Measurements from ENCODE around the gene INPP4A. TPM values are rescaled to one million over a fixed set of nuclear protein-coding genes. Genes with fewer than 3 reads are reported as not detected.

The INPP4A gene
- total and polyA plus RNA-seq, 7 donors, result 1.8 to 49.9 (median 30.4) TPM

GRCh38 chr2:98473995-98474780 is 29.5 kb downstream of the INPP4A start:
- Histone ChIP-seq H3K27me3 (no peaks in the 10 kb centered on the region), H3K9me3 (no peaks in the 10 kb centered on the region), H3K36me3 (no peaks in the 10 kb centered on the region), H3K27ac (no peak overlapping the region), H3K4me3 (no peak overlapping the region), H3K4me1 (peaks cover 0 to 88% (median 68%) of the 10 kb centered on the region in 4 donors)
- peak; percentile 58 for DNase-seq
- TF ChIP-seq EP300 (IDR thresholded peaks at IDR 0.05), result no peak
- TF ChIP-seq POLR2AphosphoS5 (IDR thresholded peaks at IDR 0.05), result no peak
- TF ChIP-seq POLR2A (IDR thresholded peaks at IDR 0.05), result no peak
- TF ChIP-seq, protein P1, sequence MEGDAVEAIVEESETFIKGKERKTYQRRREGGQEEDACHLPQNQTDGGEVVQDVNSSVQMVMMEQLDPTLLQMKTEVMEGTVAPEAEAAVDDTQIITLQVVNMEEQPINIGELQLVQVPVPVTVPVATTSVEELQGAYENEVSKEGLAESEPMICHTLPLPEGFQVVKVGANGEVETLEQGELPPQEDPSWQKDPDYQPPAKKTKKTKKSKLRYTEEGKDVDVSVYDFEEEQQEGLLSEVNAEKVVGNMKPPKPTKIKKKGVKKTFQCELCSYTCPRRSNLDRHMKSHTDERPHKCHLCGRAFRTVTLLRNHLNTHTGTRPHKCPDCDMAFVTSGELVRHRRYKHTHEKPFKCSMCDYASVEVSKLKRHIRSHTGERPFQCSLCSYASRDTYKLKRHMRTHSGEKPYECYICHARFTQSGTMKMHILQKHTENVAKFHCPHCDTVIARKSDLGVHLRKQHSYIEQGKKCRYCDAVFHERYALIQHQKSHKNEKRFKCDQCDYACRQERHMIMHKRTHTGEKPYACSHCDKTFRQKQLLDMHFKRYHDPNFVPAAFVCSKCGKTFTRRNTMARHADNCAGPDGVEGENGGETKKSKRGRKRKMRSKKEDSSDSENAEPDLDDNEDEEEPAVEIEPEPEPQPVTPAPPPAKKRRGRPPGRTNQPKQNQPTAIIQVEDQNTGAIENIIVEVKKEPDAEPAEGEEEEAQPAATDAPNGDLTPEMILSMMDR (IDR thresholded peaks at IDR 0.05), result no peak
- 61 to 67% methylated on average over 10 of the region's 10 CpGs for WGBS, 2 donors
- intact Hi-C loops (cut with DNase I), result no loop called here

DNA sequence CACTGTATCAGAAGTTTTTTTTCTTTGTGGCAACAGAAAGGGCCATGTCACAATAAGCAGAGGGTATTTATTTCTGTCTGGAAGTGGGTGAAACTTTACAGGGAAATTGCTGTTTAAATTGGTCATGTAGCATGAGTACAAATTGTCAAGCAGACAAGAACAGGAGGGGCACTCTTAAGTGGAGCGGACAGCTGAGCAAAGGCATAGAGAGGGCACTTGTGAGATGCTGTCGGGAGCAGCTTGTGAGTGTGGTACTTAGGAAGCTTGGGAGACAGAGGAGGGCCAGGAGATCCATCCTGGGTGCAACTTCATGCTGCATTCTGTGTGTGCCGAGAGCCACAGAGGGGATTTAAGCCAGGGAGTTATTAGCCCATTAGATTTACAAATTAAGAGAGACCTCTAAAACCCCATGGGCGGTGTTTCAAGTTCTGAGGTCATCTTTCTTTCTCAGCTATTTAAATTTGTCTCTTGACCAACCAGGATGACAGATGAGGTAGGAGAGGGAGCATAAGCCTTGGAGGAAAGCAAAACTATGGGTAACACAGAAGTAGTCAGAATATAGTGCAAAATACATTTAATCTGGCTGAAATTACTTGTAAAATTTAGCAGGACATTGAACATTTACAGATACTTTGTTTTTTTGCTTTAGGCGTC is 30.4 kb downstream of the INPP4A start:
- no peak for TF ChIP-seq EP300 (IDR thresholded peaks at IDR 0.05)
- no peak for TF ChIP-seq POLR2A (IDR thresholded peaks at IDR 0.05)
- TF ChIP-seq POLR2AphosphoS5 (IDR thresholded peaks at IDR 0.05), result no peak
- TF ChIP-seq, protein P1 (IDR thresholded peaks at IDR 0.05), result no peak
- Histone ChIP-seq H3K9me3 (no peaks in the 10 kb centered on the region), H3K4me1 (peaks cover 0 to 92% (median 78%) of the 10 kb centered on the region in 4 donors), H3K36me3 (no peaks in the 10 kb centered on the region), H3K27ac (no peak overlapping the region), H3K27me3 (no peaks in the 10 kb centered on the region), H3K4me3 (no peak overlapping the region)
- DNase-seq, result peak; percentile 17
- WGBS, 2 donors, result 85 to 86% methylated on average over 5 of the region's 5 CpGs
- intact Hi-C loops (cut with DNase I), result no loop called here

DNA sequence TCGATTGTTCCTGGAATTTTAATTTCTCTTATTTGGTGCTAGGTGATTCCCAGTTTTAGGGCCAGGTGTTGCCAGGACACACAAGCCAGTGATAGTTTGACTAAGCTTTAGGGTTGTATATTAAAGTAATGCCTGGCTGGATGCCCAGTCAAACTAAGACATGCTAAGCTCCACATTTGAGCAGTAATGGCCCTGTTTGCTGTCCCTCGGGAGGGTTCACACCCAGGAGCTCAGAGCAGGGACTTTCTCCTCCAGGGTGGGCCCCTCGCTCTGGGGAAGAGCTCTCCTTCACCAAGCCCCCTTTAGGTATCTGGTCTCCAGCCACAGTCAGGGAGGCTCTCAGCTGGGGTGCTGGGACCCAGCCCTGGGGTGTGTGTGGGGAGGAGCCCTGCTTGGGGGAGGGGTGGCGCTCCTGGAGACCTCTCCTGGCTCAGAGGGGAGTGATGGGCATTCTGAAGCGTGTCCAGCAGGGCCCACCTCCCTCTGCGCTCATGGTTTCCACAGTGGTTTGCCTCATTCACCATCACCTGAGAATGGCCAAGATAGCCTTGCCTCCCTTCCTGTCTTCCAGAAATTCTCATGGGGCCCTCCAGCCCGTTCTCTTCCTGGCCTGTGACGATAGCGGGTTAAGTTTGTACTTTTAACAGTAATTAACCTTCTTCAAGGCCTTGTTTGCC is 31.7 kb downstream of the INPP4A start:
- intact Hi-C loops (cut with DNase I), result no loop called here
- peaks cover 0 to 98% (median 85%) of the 10 kb centered on the region in 4 donors for H3K4me1 ChIP-seq
- 34 to 72% methylated on average over 9 of the region's 9 CpGs for WGBS, 2 donors

GRCh38 chr2:98477036-98477435 is 32.4 kb downstream of the INPP4A start:
- Histone ChIP-seq H3K27ac (no peak overlapping the region), H3K36me3 (no peaks in the 10 kb centered on the region), H3K9me3 (no peaks in the 10 kb centered on the region), H3K4me3 (no peak overlapping the region), H3K4me1 (peaks cover 0 to 97% (median 78%) of the 10 kb centered on the region in 4 donors), H3K27me3 (no peaks in the 10 kb centered on the region)
- 90 to 95% methylated on average over 10 of the region's 10 CpGs for WGBS, 2 donors
- intact Hi-C loops (cut with DNase I), result no loop called here
- TF ChIP-seq EP300 (IDR thresholded peaks at IDR 0.05), result no peak
- no peak for TF ChIP-seq POLR2AphosphoS5 (IDR thresholded peaks at IDR 0.05)
- TF ChIP-seq, protein P1 (IDR thresholded peaks at IDR 0.05), result no peak
- TF ChIP-seq POLR2A (IDR thresholded peaks at IDR 0.05), result no peak
- DNase-seq, result peak; percentile 56

More for the DNA sequence above, 31.7 kb downstream of the INPP4A start:
- Histone ChIP-seq H3K36me3 (no peaks in the 10 kb centered on the region), H3K9me3 (no peaks in the 10 kb centered on the region), H3K27me3 (no peaks in the 10 kb centered on the region), H3K27ac (no peak overlapping the region), H3K4me3 (no peak overlapping the region)
- peak; percentile 61 for DNase-seq
- TF ChIP-seq POLR2A (IDR thresholded peaks at IDR 0.05) (no peak), POLR2AphosphoS5 (IDR thresholded peaks at IDR 0.05) (no peak), EP300 (IDR thresholded peaks at IDR 0.05) (no peak)
- TF ChIP-seq, protein P1 (IDR thresholded peaks at IDR 0.05), result no peak

Measured in sigmoid colon (tissue), 7 donors.